ENCODE measurements around the gene ALPL. TPM values are rescaled to one million over a fixed set of nuclear protein-coding genes. Genes with fewer than 3 reads are reported as not detected.

ALPL gene
- total and polyA plus RNA-seq, 10 of the 15 experiments (the other 5 are each of a cell fraction or from before 2014, with no cell fraction given) = 0.07 to 0.59 (median 0.31) TPM; not detected in 2

DNA sequence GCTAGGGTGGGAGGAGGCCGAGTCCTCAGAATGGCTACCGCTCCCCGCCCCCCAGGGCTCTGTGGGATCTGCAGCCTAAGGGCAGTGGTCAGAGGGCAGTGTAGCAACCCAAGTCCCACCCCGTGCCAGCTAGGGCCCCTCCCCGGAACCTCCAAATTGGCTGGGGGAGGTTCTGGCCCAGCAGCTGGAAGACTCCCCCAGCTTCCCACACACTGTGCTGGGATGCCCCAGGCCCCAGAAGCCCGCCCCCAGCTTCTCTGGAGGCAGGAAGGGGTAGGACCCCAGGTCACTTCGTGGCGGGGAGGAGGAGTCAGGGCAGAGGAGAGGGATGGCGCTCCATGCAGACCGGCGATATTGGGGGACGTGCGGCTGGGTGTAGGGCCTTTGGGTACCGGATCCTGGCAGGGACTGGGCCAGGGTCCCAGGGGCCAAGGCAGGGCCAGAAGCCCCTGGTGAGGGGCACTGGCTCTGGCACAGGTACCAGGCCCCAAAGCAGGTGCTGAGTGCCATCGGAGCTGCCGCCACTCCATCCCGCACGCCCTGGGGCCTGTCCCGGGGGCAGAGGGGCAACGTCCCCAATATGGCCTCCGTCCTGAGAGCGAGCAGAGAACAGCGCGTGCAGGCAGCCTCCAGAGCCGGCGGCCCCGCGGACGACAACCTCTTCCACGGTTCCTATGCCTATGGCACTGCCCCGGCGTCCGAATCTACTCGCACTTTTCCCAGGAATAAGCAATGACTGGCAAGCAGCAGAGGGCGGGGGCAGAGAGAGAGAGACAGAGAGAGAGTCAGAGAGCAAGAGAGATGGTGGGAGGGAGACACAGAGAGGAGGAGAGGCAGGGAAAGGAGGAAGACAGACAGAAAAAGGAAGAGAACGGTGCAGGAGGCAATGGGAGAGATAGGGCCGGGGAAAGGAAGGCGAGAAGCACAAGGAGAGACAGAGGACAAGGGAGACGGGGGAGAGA lies 94.2 kb downstream of the ALPL start (continued):
- TF ChIP-seq NFYA (IDR thresholded peaks at IDR 0.05; ENCODE audit: borderline replicate concordance, low read depth, low read length) (no peak), IKZF2 (IDR thresholded peaks at IDR 0.05) (no peak), RCOR1 (conservative IDR thresholded peaks at IDR 0.05; ENCODE audit: low read depth, low read length) (no peak), NFIC (IDR thresholded peaks at IDR 0.05; ENCODE audit: low read depth, low read length) (no peak)

GRCh38 chr1:21604208-21604957 lies 95.2 kb downstream of the ALPL start:
- Histone ChIP-seq H3K4me3 (no peak overlapping the region), H3K36me3 (ENCODE audit: control insufficient read depth in 2 of 2, insufficient read depth in 2 of 2, low read length in 1 of 2) (no peaks in the 10 kb centered on the region), H3K9ac (ENCODE audit: control insufficient read depth, insufficient read depth, low read length) (no peak overlapping the region), H3K4me2 (ENCODE audit: control insufficient read depth, insufficient read depth) (no peak overlapping the region), H3K79me2 (ENCODE audit: control insufficient read depth, insufficient read depth, low read length) (no peaks in the 10 kb centered on the region), H3K4me1 (ENCODE audit: control insufficient read depth, insufficient read depth, low read length) (no peaks in the 10 kb centered on the region), H3K27ac (ENCODE audit: control insufficient read depth, insufficient read depth) (no peak overlapping the region), H2AFZ (ENCODE audit: control insufficient read depth, low read depth, low read length) (no peak overlapping the region), H4K20me1 (ENCODE audit: control insufficient read depth, insufficient read depth) (no peaks in the 10 kb centered on the region), H3K9me3 (replicated peaks; ENCODE audit: control insufficient read depth, insufficient read depth, low read length) (no peaks in the 10 kb centered on the region), H3K27me3 (replicated peaks in 1 of 2; ENCODE audit: control insufficient read depth in 2 of 2, insufficient read depth in 2 of 2, low read length in 1 of 2) (no peaks in the 10 kb centered on the region; a peak in 1 of 4 replicates)
- intact Hi-C loops (cut with micrococcal nuclease; ENCODE audit: unreplicated experiment) = no loop called here
- ChIA-PET SMC1A (ENCODE audit: uncharacterized antibody, unreplicated experiment) (no interaction called here), POLR2A (no interaction called here), CTCF (no interaction called here), RAD21 (ENCODE audit: unreplicated experiment) (no interaction called here)
- no TSS peak for BruUV-seq (replicated peaks)
- DNase-seq (ENCODE audit: low read depth, low spot score) (no peak), FAIRE-seq (no peak), ATAC-seq (no peak)
- 28% methylated on average over 11 of the region's 12 CpGs for WGBS (ENCODE audit: insufficient coverage, insufficient replicate concordance, low lambda C conversion rate, missing lambda C conversion rate)
- in situ Hi-C loops (cut with MboI) = no loop called here
- TF ChIP-seq E2F8 (IDR thresholded peaks at IDR 0.05; ENCODE audit: low read depth, partially characterized antibody) (no peak), SKIL (IDR thresholded peaks at IDR 0.05; ENCODE audit: low read depth, poor library complexity, severe bottlenecking) (no peak), E2F4 (IDR thresholded peaks at IDR 0.05; ENCODE audit: low read depth, low read length) (no peak), CBX5 (IDR thresholded peaks at IDR 0.05; ENCODE audit: low read depth) (no peak), HDGF (IDR thresholded peaks at IDR 0.05) (no peak), PKNOX1 (IDR thresholded peaks at IDR 0.05) (no peak), LARP7 (IDR thresholded peaks at IDR 0.05) (no peak), CBX3 (IDR thresholded peaks at IDR 0.05; ENCODE audit: borderline replicate concordance, low read depth) (no peak), MTA2 (IDR thresholded peaks at IDR 0.05; ENCODE audit: low read depth) (no peak), WRNIP1 (IDR thresholded peaks at IDR 0.05; ENCODE audit: borderline replicate concordance, low read depth, low read length) (no peak)

All from GM12878 (cell line).